NCI-H82 treated with DMSO at 0.1 percent for 48 hours (cell line): ENCODE measurements around the gene NKX2-3.

Experiments used
- DNase-seq: peaks from one replicate; lab custom pipeline; 2025; ENCODE audit not compliant: unreplicated experiment; lab: John Stamatoyannopoulos, UW

Gene NKX2-3

DNA sequence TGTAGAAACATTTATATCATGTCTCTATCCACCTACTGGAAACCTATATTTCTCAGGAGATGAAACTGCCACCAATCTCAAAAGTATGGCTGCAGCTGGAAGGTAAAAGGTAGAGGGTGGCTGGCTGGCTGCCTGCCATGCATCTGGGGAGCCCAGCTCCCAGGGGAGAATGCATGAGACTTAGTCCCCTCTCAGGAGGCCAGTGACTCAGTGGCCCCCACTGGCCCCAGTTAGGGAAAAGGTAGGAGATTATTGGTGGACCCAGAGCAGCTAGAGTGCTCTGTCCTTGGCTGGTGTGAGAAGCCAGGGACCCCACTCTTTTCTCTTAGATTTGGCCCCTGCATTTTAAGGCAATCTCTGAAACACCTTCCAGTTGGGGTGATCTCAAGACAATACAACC lies 6.8 kb upstream of the NKX2-3 start:
- DNase-seq: no peak

DNA sequence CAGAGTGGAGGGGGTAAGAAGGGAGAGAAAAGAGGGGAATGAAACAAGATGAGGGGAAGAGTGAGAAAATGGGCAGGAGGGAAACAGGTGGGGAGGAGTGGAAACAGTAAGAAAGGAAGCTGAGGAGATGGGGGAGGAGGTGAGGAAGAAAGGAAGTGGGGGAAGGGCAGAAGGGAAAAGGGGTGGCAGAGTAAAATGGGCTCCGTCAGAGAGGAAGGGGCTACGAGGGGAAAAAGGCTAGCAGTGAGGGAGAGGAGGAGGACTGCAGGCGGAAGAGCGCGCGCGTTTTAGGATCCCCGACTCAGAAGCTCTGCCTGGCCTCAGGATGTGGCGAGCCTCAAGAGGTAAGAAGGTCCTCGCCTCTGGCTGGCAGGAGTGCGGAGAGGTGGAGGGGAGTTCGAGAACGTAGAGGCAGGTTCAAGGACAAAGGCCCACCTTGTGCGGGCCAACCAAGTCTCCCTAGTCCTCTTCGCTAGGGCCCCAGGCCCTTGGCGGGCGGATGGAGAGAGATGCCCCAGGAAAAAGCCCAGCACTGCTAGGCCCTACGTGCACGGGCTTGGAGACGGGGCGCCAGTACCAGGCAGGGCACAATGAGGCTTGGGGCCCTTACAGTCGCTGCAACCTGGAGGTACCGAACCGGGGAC lies 5.8 kb upstream of the NKX2-3 start:
- no peak for DNase-seq

- DNase-seq: no peak
These were observed 4.9 kb upstream of the NKX2-3 start for GRCh38 chr10:99527526-99528493.

DNA sequence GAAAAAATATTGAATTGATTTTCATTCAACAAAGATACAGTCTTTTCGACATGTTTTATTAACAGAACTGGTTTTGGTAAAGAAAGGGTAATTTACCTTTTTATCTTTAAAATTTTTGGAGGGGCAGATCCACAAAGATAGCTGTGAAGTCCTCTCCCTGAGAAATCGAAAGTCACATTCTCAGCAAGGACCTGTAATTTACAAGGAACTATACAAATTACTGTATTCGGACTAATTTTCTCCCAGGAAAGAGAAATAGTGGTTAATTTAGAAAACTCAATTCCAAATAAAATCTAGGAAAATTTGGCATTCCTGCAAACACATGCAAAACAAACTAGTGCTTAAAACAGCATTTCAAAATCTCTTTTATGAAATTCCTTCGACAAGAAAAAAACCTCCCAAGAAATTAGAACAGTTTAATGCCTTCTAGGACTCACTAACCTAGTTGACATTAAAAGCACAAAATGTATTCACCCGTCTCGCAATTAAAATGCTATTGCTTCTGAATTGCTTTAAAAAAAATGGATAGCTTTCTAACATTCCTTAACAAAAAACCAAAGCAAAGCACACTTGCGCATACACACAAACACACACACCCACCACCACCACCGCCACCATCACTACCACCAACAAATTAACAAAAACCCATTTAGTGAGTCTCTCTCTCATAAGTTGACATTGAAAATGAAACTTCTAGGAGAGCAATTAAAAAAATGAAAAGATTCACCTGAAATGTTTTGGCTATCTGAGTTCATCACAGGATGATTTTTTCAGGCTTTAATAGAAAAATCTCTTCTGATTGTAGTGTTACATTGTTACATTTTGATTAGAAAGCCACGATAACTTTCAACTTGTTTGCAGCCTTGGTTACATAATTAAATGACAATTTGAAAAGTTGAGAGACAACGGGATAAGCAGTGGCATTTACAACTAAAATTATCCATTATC lies 4.0 kb upstream of the NKX2-3 start:
- DNase-seq: no peak

DNA sequence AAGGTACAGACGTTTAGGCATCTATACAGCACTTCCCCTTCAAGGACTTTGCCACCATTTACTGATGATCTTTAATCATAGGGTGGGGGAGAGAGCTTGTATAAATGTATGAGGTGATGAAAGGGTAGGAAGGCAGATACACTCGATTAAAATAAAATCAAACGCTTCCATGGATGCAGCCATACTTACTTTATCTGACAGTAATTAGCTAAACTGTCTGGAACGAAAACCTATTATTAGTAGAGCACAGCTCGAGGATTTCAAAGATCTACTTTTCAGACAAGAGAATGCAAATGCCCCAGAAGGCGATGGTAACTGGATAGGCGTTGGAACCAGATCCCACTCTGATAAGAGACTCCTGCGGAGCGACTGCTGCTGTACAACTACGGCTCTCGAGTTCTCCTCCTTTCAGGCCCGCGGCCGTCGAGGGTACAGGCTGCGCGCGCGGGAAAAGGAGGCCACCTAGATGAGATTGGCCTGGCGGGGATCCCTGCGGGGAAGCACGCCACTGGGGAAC lies 3.1 kb upstream of the NKX2-3 start:
- no peak for DNase-seq

GRCh38 chr10:99530108-99531025 lies 2.4 kb upstream of the NKX2-3 start:
- DNase-seq: no peak

DNA sequence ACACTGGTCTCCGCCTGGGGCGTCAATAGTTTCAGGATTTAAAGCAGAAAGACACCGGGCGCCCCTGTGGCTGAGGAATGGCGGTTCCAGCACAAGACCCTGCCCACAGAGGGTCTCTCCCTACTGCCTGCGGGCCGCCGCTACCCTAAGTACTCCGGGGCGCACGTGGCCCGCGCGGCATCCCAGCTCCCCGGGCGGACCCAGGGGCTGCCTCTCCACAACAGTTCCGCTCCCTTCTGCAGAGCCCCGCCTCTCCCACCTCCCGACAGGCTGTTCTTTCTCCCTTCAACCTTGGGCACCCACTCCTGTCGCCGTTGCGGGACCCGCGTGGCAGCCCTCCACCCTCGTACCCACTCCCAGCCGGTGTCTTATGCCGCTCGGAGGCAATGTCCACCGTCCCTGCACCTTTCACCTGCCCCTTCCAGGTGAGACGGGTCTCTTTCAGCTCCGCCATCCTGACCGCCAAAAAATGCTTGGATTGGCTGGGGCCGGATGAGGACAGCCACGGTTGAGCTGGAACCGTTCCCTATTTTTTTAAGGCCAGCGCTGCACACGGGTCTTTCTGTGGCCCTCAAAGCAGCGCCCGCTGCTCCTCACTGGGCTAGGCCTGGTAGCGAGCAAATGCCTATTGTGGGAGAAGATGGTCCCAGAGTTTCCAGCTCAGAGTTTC lies 1.6 kb upstream of the NKX2-3 start:
- DNase-seq: no peak

DNA sequence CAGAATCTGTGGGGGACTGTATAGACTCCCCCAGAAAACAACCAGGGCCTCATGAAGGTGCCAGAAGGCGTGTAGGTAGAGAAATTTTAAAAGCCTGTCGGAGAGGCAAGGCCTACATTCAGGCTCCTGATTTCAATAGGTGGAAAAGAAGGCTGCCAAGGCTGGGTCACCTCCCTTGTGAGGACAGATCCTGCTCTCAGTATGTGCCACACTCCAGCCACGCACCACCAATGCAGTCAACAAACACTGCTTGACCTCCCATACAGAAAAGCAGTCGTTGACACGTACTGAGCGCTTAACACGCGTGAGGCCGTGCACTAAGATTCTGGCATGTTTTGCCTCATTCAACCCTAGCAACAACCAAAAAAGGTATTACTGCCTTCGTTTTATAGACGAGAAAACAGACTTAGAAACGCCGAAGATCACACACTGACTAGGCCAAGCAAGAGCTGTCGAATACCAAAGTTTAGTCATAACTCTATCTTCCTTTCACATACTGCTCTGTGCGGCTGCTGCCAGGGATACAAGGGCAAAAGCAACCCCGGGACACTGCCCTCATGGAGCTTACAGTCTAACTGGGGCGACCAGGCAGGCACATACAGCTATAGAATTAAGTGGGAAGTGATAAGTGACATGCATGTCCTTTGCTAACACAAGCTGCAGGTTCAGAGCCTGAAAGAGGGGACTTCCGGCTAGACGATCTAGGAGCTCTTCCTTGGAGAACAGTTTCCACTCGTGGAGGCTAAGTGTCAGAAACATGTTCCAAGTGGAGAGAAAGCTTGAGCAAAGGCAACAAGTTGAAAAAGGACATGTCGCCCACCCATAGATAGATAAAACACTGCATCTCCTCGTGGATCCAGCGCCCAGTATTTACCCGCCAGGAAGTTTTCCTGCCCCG lies 797 bp upstream of the NKX2-3 start:
- DNase-seq: no peak

- no peak for DNase-seq
These were observed 1.0 kb downstream of the NKX2-3 start for GRCh38 chr10:99533496-99534449.

DNA sequence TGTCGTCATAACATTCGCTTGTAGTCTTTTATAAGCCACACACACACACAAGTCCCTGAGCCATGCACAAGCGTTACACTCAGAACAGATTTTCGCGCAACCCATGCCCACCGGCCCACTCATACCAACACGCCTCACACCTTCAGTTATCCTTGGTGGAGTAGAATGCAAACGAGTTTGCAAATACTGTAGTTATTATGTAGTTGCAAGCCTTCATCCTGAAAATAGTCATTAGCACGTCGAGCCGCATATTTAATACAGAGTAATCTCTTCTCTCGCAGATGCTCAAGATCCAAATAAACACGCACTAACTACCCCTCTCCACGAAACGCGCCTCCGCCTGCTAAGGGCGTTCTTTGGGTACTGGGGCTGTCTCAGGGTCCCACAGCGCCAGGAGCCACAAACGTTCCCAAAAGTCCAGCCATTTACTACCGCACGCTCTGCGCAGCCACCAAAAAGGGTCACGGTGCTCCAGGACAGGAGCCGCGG lies 1.8 kb downstream of the NKX2-3 start:
- no peak for DNase-seq

DNA sequence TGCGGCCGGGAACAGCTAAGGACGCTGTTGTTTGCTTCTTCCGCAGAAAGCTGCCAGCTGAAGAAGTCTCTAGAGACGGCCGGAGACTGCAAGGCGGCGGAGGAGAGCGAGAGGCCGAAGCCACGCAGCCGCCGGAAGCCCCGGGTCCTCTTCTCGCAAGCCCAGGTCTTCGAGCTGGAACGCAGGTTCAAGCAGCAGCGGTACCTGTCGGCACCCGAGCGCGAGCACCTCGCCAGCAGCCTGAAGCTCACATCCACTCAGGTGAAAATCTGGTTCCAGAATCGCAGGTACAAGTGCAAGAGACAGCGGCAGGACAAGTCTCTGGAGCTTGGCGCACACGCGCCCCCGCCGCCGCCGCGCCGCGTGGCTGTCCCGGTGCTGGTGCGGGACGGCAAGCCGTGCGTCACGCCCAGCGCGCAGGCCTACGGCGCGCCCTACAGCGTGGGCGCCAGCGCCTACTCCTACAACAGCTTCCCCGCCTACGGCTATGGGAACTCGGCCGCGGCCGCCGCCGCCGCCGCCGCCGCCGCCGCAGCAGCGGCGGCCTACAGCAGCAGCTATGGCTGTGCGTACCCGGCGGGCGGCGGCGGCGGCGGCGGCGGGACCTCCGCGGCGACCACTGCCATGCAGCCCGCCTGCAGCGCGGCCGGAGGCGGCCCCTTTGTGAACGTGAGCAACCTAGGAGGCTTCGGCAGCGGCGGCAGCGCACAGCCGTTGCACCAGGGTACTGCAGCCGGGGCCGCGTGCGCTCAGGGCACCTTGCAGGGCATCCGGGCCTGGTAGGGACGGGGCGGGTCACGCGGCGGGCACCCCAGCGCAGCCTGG lies 2.4 kb downstream of the NKX2-3 start:
- DNase-seq: no peak

GRCh38 chr10:99535764-99536337 lies 3.1 kb downstream of the NKX2-3 start:
- no peak for DNase-seq

GRCh38 chr10:99536338-99537085 lies 3.8 kb downstream of the NKX2-3 start:
- no peak for DNase-seq

- DNase-seq: no peak
These were observed 4.6 kb downstream of the NKX2-3 start for GRCh38 chr10:99537086-99537988.
